ENCODE results near the gene P2RX6.

P2RX6 gene

DNA sequence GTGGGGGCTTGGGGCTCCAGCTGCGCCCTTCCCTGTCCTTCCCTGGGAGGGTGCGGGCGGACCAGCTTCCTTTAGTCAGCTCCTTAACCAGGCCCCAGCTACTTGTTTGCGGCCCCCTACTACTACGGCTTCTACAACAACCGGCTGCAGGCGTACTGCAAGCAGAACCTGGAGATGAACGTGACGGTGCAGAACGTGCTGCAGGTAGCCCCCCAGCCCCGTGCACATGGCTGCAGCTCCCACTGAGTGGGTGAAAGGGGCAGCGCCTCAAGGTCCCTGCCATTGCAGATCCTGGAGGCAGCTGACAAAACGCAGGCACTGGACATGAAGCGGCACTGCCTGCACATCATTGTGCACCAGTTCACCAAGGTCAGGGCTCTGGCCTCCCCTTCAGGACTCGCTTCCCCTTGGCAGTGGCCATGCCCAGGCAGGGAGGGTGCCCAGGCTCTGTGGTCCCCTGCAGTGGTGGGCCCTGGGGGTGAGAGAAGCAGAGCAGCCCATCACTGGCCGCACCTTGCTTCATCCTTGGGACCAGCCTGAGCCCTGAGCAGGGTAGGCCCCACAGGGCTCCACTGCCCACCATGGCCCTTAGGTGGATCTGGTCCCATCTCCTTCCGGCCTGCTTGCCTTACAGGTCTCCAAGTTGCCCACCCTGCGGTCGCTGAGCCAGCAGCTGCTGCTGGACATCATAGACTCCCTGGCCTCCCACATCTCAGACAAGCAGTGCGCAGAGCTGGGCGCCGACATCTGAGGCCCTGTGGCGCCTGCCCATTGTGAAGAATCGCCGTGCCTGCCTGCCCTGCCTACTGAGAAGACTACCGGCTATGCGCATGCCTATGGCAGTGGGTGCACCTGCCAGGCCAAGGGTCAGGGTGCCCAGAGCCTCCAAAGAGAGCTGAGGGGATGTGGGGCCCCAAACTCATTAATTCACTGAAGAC is 18.1 kb upstream of the P2RX6 start:
- Histone ChIP-seq H3K27ac (ENCODE audit: low read depth, low read length) (no peak overlapping the region), H3K36me3 (ENCODE audit: insufficient read depth, low read length) (no peaks in the 10 kb centered on the region), H3K79me2 (ENCODE audit: control insufficient read depth, insufficient read depth, low read length, unreplicated experiment) (peaks cover 18% of the 10 kb centered on the region), H2AFZ (ENCODE audit: low read length, unreplicated experiment) (no peak overlapping the region), H3K4me3 (ENCODE audit: low read depth, low read length) (no peak overlapping the region), H3K4me1 (ENCODE audit: control insufficient read depth, insufficient read depth, low read length, unreplicated experiment) (peaks cover 10% of the 10 kb centered on the region), H3K27me3 (ENCODE audit: insufficient read depth, low read length) (no peaks in the 10 kb centered on the region)

- peaks cover 10% of the 10 kb centered on the region for H3K4me1 ChIP-seq (ENCODE audit: control insufficient read depth, insufficient read depth, low read length, unreplicated experiment)
- no peaks in the 10 kb centered on the region for H3K36me3 ChIP-seq (ENCODE audit: insufficient read depth, low read length)
- no peak overlapping the region for H2AFZ ChIP-seq (ENCODE audit: low read length, unreplicated experiment)
- H3K79me2 ChIP-seq (ENCODE audit: control insufficient read depth, insufficient read depth, low read length, unreplicated experiment), result peaks cover 18% of the 10 kb centered on the region
- no peak overlapping the region for H3K4me3 ChIP-seq (ENCODE audit: low read depth, low read length)
- no peak overlapping the region for H3K27ac ChIP-seq (ENCODE audit: low read depth, low read length)
- no peaks in the 10 kb centered on the region for H3K27me3 ChIP-seq (ENCODE audit: insufficient read depth, low read length)
Observed at GRCh38 chr22:20997536-20998257, 17.3 kb upstream of the P2RX6 start.

GRCh38 chr22:20998411-20999336 is 16.3 kb upstream of the P2RX6 start:
- no peak overlapping the region for H3K4me3 ChIP-seq (ENCODE audit: low read depth, low read length)
- peaks cover 18% of the 10 kb centered on the region for H3K4me1 ChIP-seq (ENCODE audit: control insufficient read depth, insufficient read depth, low read length, unreplicated experiment)
- H2AFZ ChIP-seq (ENCODE audit: low read length, unreplicated experiment), result no peak overlapping the region
- no peak overlapping the region for H3K27ac ChIP-seq (ENCODE audit: low read depth, low read length)
- H3K27me3 ChIP-seq (ENCODE audit: insufficient read depth, low read length), result no peaks in the 10 kb centered on the region
- H3K36me3 ChIP-seq (ENCODE audit: insufficient read depth, low read length), result no peaks in the 10 kb centered on the region
- peaks cover 24% of the 10 kb centered on the region for H3K79me2 ChIP-seq (ENCODE audit: control insufficient read depth, insufficient read depth, low read length, unreplicated experiment)

GRCh38 chr22:20999350-21000206 is 15.4 kb upstream of the P2RX6 start:
- H3K4me3 ChIP-seq (ENCODE audit: low read depth, low read length), result no peak overlapping the region; the same call in 1 of the 2 replicates
- no peak overlapping the region for H3K27ac ChIP-seq (ENCODE audit: low read depth, low read length)
- H2AFZ ChIP-seq (ENCODE audit: low read length, unreplicated experiment), result no peak overlapping the region
- peaks cover 27% of the 10 kb centered on the region for H3K79me2 ChIP-seq (ENCODE audit: control insufficient read depth, insufficient read depth, low read length, unreplicated experiment)
- no peaks in the 10 kb centered on the region for H3K27me3 ChIP-seq (ENCODE audit: insufficient read depth, low read length)
- H3K4me1 ChIP-seq (ENCODE audit: control insufficient read depth, insufficient read depth, low read length, unreplicated experiment), result peaks cover 21% of the 10 kb centered on the region
- H3K36me3 ChIP-seq (ENCODE audit: insufficient read depth, low read length), result no peaks in the 10 kb centered on the region

GRCh38 chr22:21000207-21000986 is 14.6 kb upstream of the P2RX6 start:
- H3K4me1 ChIP-seq (ENCODE audit: control insufficient read depth, insufficient read depth, low read length, unreplicated experiment), result peaks cover 21% of the 10 kb centered on the region
- H2AFZ ChIP-seq (ENCODE audit: low read length, unreplicated experiment), result no peak overlapping the region
- H3K27me3 ChIP-seq (ENCODE audit: insufficient read depth, low read length), result no peaks in the 10 kb centered on the region
- peak overlapping the region; percentile 94 for H3K4me3 ChIP-seq (ENCODE audit: low read depth, low read length)
- H3K36me3 ChIP-seq (ENCODE audit: insufficient read depth, low read length), result no peaks in the 10 kb centered on the region
- H3K79me2 ChIP-seq (ENCODE audit: control insufficient read depth, insufficient read depth, low read length, unreplicated experiment), result peaks cover 27% of the 10 kb centered on the region
- H3K27ac ChIP-seq (ENCODE audit: low read depth, low read length), result no peak overlapping the region

- peak overlapping the region; percentile 94 for H3K4me3 ChIP-seq (ENCODE audit: low read depth, low read length)
- peak overlapping the region; percentile 96 for H3K27ac ChIP-seq (ENCODE audit: low read depth, low read length)
- peaks cover 27% of the 10 kb centered on the region for H3K79me2 ChIP-seq (ENCODE audit: control insufficient read depth, insufficient read depth, low read length, unreplicated experiment)
- peak overlapping the region; percentile 87 for H2AFZ ChIP-seq (ENCODE audit: low read length, unreplicated experiment)
- H3K27me3 ChIP-seq (ENCODE audit: insufficient read depth, low read length), result no peaks in the 10 kb centered on the region
- no peaks in the 10 kb centered on the region for H3K36me3 ChIP-seq (ENCODE audit: insufficient read depth, low read length)
- H3K4me1 ChIP-seq (ENCODE audit: control insufficient read depth, insufficient read depth, low read length, unreplicated experiment), result peaks cover 21% of the 10 kb centered on the region
Observed at GRCh38 chr22:21000987-21001600, 13.9 kb upstream of the P2RX6 start.

DNA sequence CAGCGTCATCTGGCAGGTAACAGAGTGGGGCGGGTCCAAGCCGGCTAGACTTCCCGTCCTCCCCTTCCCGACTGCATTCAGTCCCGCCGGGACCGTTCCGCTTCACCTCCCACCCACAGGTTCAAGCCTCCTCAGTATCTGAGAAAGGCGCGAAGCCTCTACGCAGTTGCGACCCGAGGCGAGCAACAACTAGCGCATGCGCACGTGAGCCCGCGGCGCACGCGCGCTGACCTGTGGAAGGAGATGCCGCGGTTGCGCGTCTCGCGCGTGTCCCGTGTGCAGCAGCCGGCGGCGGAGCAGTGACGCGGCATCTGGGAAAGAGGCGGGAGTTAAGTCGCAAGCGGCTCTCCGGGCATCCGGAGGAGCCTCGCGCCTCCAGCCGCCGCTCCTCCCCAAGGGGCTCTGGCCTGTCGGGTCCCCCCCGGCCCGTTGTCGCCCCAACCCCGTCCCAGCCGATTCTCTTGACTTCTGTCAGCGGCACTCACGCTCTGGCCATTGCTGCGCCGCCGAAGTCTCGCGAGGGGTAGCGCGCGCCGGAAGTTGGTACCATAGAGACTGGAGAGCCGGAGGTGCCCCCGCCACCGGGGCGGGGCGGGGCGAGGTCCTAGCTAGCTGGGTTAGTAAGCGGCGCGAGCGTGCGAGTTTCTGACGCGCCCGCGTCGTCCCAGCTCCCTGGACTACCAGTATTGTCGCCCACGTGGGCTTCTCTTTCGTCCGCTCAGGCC is 13.2 kb upstream of the P2RX6 start, which contains the start of gene THAP7:
THAP7 (minus strand) TSS at position 518 of the 725 bp plus-strand sequence; CDS start at position 311, 207 bp downstream.
- Histone ChIP-seq H3K4me1 (ENCODE audit: control insufficient read depth, insufficient read depth, low read length, unreplicated experiment) (peaks cover 21% of the 10 kb centered on the region), H3K4me3 (ENCODE audit: low read depth, low read length) (peak within 1 kb of the TSS; percentile 94), H3K27me3 (ENCODE audit: insufficient read depth, low read length) (no peaks in the 10 kb centered on the region), H3K36me3 (ENCODE audit: insufficient read depth, low read length) (no peaks in the 10 kb centered on the region), H3K27ac (ENCODE audit: low read depth, low read length) (peak within 1 kb of the TSS; percentile 96), H2AFZ (ENCODE audit: low read length, unreplicated experiment) (peak within 1 kb of the TSS; percentile 87), H3K79me2 (ENCODE audit: control insufficient read depth, insufficient read depth, low read length, unreplicated experiment) (peaks cover 27% of the 10 kb centered on the region)

DNA sequence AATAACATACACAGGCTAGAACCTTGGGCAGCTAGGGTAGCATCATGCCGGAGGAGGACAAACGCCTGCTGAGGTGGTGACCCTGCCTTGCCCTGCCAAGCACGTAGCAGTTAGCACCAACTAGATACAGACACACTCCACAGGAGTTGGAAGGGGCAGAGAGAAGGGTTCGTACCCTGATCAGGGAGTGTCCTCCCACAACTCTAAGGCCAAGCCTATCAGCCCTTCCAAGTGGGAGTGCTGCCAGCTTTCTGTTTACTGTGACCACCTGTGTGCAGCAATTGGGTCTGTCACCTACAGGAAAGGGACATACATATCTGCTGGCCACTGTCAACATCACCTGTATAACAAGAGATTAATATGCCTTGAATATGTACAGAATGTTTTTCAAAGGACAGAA is 11.2 kb upstream of the P2RX6 start:
- Histone ChIP-seq H3K79me2 (ENCODE audit: control insufficient read depth, insufficient read depth, low read length, unreplicated experiment) (peaks cover 27% of the 10 kb centered on the region), H3K4me1 (ENCODE audit: control insufficient read depth, insufficient read depth, low read length, unreplicated experiment) (peaks cover 21% of the 10 kb centered on the region), H3K27me3 (ENCODE audit: insufficient read depth, low read length) (no peaks in the 10 kb centered on the region), H3K4me3 (ENCODE audit: low read depth, low read length) (peak overlapping the region; percentile 94), H2AFZ (ENCODE audit: low read length, unreplicated experiment) (no peak overlapping the region), H3K36me3 (ENCODE audit: insufficient read depth, low read length) (no peaks in the 10 kb centered on the region), H3K27ac (ENCODE audit: low read depth, low read length) (no peak overlapping the region)
